GM12878 (cell line): ENCODE results near the gene SLX4IP. TPM values are rescaled to one million over a fixed set of nuclear protein-coding genes. Genes with fewer than 3 reads are reported as not detected.

Experiments
- ATAC-seq: fragments of 200-7000 bp; cut with Tn5 transposase; 3 replicates; pipeline ENCODE4 v1.9.1; 2020; ENCODE audit warnings: mild to moderate bottlenecking, moderate library complexity
- BruUV-seq: library from RNA; stranded (reverse); fragments of 400-500 nt; replicated peaks from 2 replicates; lab custom pipeline; 2021; lab: Mats Ljungman, UMichigan
- CTCF ChIA-PET: fragments of 300-600 bp; sonication (Branson Sonifier 250); formaldehyde crosslinking; extraction: SDS; loops from one replicate; lab custom pipeline; 2021; ENCODE audit warnings: inconsistent platforms; lab: Yijun Ruan, JAX
- POLR2A ChIA-PET: fragments of 350-600 bp; formaldehyde crosslinking; extraction: SDS; loops from one replicate; lab custom pipeline; 2021; ENCODE audit warnings: inconsistent platforms; lab: Charles Lee
- RAD21 ChIA-PET: fragments of 300-600 bp; sonication (Branson Sonifier 250); formaldehyde crosslinking; loops from one replicate; lab custom pipeline; 2023; ENCODE audit warnings: antibody characterized with exemption; ENCODE audit not compliant: unreplicated experiment; lab: Charles Lee
- SMC1A ChIA-PET: fragments of 300-600 bp; sonication (Branson Sonifier 250); formaldehyde crosslinking; loops from one replicate; lab custom pipeline; 2023; ENCODE audit not compliant: unreplicated experiment, uncharacterized antibody; lab: Charles Lee
- DNase-seq: peaks from one replicate; pipeline ENCODE4 v3.0.0-alpha.2; 2011; ENCODE audit warnings: low read depth, low spot score
- FAIRE-seq: peaks from 3 replicates; lab custom pipeline; 2011; peaks lifted over from hg19 to GRCh38; lab: Jason Lieb, UNC
- H2AFZ ChIP-seq: 2 replicates; pipeline ENCODE4 v1.6.0; 2011; ENCODE audit warnings: low read depth, low read length, control low read depth; ENCODE audit not compliant: control insufficient read depth
- H3K27ac ChIP-seq: 2 replicates; pipeline ENCODE4 v1.5.1; 2011; ENCODE audit warnings: control low read depth; ENCODE audit not compliant: control insufficient read depth, insufficient read depth
- H3K27me3 ChIP-seq, 2 experiments: replicated peaks in 1 of 2; 2 replicates each; pipeline versions ENCODE4 v1.6.0 to v1.6.1; 2011; ENCODE audit warnings: low read length in 1 of 2; ENCODE audit not compliant: control insufficient read depth in 2 of 2, insufficient read depth in 2 of 2
- H3K36me3 ChIP-seq, 2 experiments: 2 replicates each; pipeline ENCODE4 v1.5.1; 2011; ENCODE audit warnings: low read length in 1 of 2; ENCODE audit not compliant: control insufficient read depth in 2 of 2, insufficient read depth in 2 of 2
- H3K4me1 ChIP-seq: 2 replicates; pipeline ENCODE4 v1.6.1; 2011; ENCODE audit warnings: mild to moderate bottlenecking, low read length, moderate library complexity, mixed read lengths; ENCODE audit not compliant: control insufficient read depth, insufficient read depth
- H3K4me2 ChIP-seq: 2 replicates; pipeline ENCODE4 v1.6.0; 2011; ENCODE audit warnings: control low read depth; ENCODE audit not compliant: control insufficient read depth, insufficient read depth
- H3K4me3 ChIP-seq: fragments of 200-600 bp; sonication (generic); 2 replicates; pipeline ENCODE4 v1.5.1; 2016
- H3K79me2 ChIP-seq: 2 replicates; pipeline ENCODE4 v1.6.0; 2011; ENCODE audit warnings: low read length; ENCODE audit not compliant: control insufficient read depth, insufficient read depth
- H3K9ac ChIP-seq: 2 replicates; pipeline ENCODE4 v1.8.0; 2011; ENCODE audit warnings: low read length, control low read depth, mixed read lengths; ENCODE audit not compliant: control insufficient read depth, insufficient read depth
- H3K9me3 ChIP-seq: replicated peaks from 3 replicates; pipeline ENCODE4 v1.5.1; 2011; ENCODE audit warnings: mild to moderate bottlenecking, low read length; ENCODE audit not compliant: control insufficient read depth, insufficient read depth
- H4K20me1 ChIP-seq: 2 replicates; pipeline ENCODE4 v1.6.0; 2011; ENCODE audit not compliant: control insufficient read depth, insufficient read depth
- KLF5 ChIP-seq: fragments of 450-650 bp; IDR thresholded peaks from 2 replicates; pipeline ENCODE4 v1.6.1; 2014; ENCODE audit warnings: mild to moderate bottlenecking; ENCODE audit not compliant: partially characterized antibody
- MYC ChIP-seq: IDR thresholded peaks from 2 replicates; pipeline ENCODE4 v1.6.1; 2011; ENCODE audit warnings: mild to moderate bottlenecking, low read length, moderate library complexity, inconsistent platforms; ENCODE audit not compliant: insufficient read depth, insufficient replicate concordance, insufficient read length, severe bottlenecking
- RB1 ChIP-seq: fragments of 450-650 bp; formaldehyde crosslinking; IDR thresholded peaks from 2 replicates; pipeline ENCODE4 v1.6.1; 2017; ENCODE audit warnings: mild to moderate bottlenecking, borderline replicate concordance
- STAT3 ChIP-seq: IDR thresholded peaks from 2 replicates; pipeline ENCODE4 v1.6.1; 2011; ENCODE audit warnings: low read depth, low read length, improper control_type of control experiment
- USF2 ChIP-seq: IDR thresholded peaks from 2 replicates; pipeline ENCODE4 v1.6.1; 2011; ENCODE audit warnings: low read depth, low read length, improper control_type of control experiment, borderline replicate concordance
- WGBS: methylation state at CpG from one replicate; pipeline ENCODE4 v1.1.6; 2016; ENCODE audit warnings: low lambda C conversion rate; ENCODE audit not compliant: insufficient replicate concordance, insufficient coverage; ENCODE audit errors: missing lambda C conversion rate; 5-methylcytosine and 5-hydroxymethylcytosine counted together
- in situ Hi-C: fragments of 300-500 bp; cut with MboI; formaldehyde crosslinking; loops from 9 replicates; pipeline ENCODE4 v1.14.3; 2018; ENCODE audit warnings: mixed read lengths
- intact Hi-C: fragments of 100-400 bp; cut with micrococcal nuclease; formaldehyde crosslinking; loops from one replicate; pipeline ENCODE4 v1.14.2; 2022; ENCODE audit not compliant: unreplicated experiment
- polyA plus RNA-seq, 11 experiments: library from polyadenylated mRNA; depleted of rRNA in 4 of 11; unstranded in 6 of 11; stranded (reverse) in 5 of 11; fragments of >200 nt; fragmentation: Nextera tagmentation in 4 of 11; fragmentation: Illumina TruSeq in 1 of 11; extraction: Ambion mirVana in 4 of 11; extraction: Trizol in 1 of 11; gene quantifications; 1 replicate in 1 of 11; 2 replicates in 10 of 11; pipeline versions ENCODE4 v1.2.1 to v1.2.3, GENCODE V29; 2011 to 2016; ENCODE audit warnings: inconsistent platforms in 2 of 11, missing spikeins in 2 of 11, low read depth in 1 of 11
- total RNA-seq, 4 experiments: library from RNA; depleted of rRNA in 3 of 4; stranded (reverse); fragments of >200 nt in 3 of 4; fragmentation: Illumina TruSeq in 1 of 4; extraction: Trizol in 1 of 4; gene quantifications; 2 replicates each; pipeline versions ENCODE4 v1.2.1 to v1.2.3, GENCODE V29; 2013 to 2021
- TF ChIP-seq, protein P1 (sequence below): fragments of 450-650 bp; IDR thresholded peaks from 2 replicates; pipeline ENCODE4 v1.6.1; 2017; ENCODE audit warnings: mild to moderate bottlenecking, moderate library complexity
- TF ChIP-seq, protein P2 (sequence below): fragments of 450-650 bp; IDR thresholded peaks from 2 replicates; pipeline ENCODE4 v1.6.1; 2017; ENCODE audit warnings: antibody characterized with exemption, mild to moderate bottlenecking, moderate library complexity

The SLX4IP gene
- total and polyA plus RNA-seq, 10 of the 15 experiments (the other 5 are each of a cell fraction or from before 2014, with no cell fraction given), result 2.2 to 11.0 (median 6.3) TPM

- Histone ChIP-seq H3K79me2 (0 out of 2 replicates have a peak, but pooled peaks cover 1% of the 10 kb centered on the region), H3K4me1 (peaks cover 3% of the 10 kb centered on the region), H3K9me3 (no peaks in the 10 kb centered on the region), H3K9ac (no peak overlapping the region), H3K27me3 (no peaks in the 10 kb centered on the region)
- ChIA-PET RAD21 (no interaction called here), SMC1A (interaction anchor here (2.1 kb wide), 1 partner anchor 11 kb away, joined by 5 read pairs; no protein-coding TSS in a partner anchor)
- 58% methylated on average over 1 of the region's 1 CpG for WGBS
- ATAC-seq, result no peak
- TF ChIP-seq, protein P1, sequence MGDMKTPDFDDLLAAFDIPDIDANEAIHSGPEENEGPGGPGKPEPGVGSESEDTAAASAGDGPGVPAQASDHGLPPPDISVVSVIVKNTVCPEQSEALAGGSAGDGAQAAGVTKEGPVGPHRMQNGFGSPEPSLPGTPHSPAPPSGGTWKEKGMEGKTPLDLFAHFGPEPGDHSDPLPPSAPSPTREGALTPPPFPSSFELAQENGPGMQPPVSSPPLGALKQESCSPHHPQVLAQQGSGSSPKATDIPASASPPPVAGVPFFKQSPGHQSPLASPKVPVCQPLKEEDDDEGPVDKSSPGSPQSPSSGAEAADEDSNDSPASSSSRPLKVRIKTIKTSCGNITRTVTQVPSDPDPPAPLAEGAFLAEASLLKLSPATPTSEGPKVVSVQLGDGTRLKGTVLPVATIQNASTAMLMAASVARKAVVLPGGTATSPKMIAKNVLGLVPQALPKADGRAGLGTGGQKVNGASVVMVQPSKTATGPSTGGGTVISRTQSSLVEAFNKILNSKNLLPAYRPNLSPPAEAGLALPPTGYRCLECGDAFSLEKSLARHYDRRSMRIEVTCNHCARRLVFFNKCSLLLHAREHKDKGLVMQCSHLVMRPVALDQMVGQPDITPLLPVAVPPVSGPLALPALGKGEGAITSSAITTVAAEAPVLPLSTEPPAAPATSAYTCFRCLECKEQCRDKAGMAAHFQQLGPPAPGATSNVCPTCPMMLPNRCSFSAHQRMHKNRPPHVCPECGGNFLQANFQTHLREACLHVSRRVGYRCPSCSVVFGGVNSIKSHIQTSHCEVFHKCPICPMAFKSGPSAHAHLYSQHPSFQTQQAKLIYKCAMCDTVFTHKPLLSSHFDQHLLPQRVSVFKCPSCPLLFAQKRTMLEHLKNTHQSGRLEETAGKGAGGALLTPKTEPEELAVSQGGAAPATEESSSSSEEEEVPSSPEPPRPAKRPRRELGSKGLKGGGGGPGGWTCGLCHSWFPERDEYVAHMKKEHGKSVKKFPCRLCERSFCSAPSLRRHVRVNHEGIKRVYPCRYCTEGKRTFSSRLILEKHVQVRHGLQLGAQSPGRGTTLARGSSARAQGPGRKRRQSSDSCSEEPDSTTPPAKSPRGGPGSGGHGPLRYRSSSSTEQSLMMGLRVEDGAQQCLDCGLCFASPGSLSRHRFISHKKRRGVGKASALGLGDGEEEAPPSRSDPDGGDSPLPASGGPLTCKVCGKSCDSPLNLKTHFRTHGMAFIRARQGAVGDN, result no peak
- TF ChIP-seq USF2, result no peak
- TF ChIP-seq STAT3, result no peak
- no peak for TF ChIP-seq RB1
- TF ChIP-seq KLF5, result no peak
- TF ChIP-seq MYC, result no peak
- TF ChIP-seq, protein P2, sequence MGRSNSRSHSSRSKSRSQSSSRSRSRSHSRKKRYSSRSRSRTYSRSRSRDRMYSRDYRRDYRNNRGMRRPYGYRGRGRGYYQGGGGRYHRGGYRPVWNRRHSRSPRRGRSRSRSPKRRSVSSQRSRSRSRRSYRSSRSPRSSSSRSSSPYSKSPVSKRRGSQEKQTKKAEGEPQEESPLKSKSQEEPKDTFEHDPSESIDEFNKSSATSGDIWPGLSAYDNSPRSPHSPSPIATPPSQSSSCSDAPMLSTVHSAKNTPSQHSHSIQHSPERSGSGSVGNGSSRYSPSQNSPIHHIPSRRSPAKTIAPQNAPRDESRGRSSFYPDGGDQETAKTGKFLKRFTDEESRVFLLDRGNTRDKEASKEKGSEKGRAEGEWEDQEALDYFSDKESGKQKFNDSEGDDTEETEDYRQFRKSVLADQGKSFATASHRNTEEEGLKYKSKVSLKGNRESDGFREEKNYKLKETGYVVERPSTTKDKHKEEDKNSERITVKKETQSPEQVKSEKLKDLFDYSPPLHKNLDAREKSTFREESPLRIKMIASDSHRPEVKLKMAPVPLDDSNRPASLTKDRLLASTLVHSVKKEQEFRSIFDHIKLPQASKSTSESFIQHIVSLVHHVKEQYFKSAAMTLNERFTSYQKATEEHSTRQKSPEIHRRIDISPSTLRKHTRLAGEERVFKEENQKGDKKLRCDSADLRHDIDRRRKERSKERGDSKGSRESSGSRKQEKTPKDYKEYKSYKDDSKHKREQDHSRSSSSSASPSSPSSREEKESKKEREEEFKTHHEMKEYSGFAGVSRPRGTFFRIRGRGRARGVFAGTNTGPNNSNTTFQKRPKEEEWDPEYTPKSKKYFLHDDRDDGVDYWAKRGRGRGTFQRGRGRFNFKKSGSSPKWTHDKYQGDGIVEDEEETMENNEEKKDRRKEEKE, result no peak
- TF ChIP-seq, all 136 proteins: peak for 0
- Histone ChIP-seq H4K20me1 (no peaks in the 10 kb centered on the region), H2AFZ (no peak overlapping the region), H3K36me3 (no peaks in the 10 kb centered on the region), H3K27ac (no peak overlapping the region), H3K4me2 (no peak overlapping the region), H3K4me3 (no peak overlapping the region)
- intact Hi-C loops, result loop anchor here (5.0 to 10.0 kb wide), 2 partner anchors 64 to 561 kb away; no protein-coding TSS in a partner anchor
- in situ Hi-C loops, result no loop called here
- FAIRE-seq (no peak), DNase-seq (no peak)
- ChIA-PET POLR2A (interaction anchor here (0.6 kb wide), 1 partner anchor 62 kb away, joined by 3 read pairs; no protein-coding TSS in a partner anchor), CTCF (interaction anchor here (0.6 to 1.7 kb wide), 3 partner anchors 149 to 1577 kb away, joined by 3 to 4 read pairs (median 3); no protein-coding TSS in a partner anchor)
- BruUV-seq, result no TSS peak
Measured at GRCh38 chr20:10538768-10539167, 103.7 kb downstream of the SLX4IP start.
